Heart left ventricle (tissue), 16 donors: ENCODE data around the gene KCNC4. TPM values are rescaled to one million over a fixed set of nuclear protein-coding genes. Genes with fewer than 3 reads are reported as not detected.

Experiments
- ATAC-seq, 4 donors: fragments of 200-7000 bp; cut with Tn5 transposase; one replicate each; pipeline ENCODE4 v1.9.1; 2020 to 2022; ENCODE audit warnings: moderate library complexity in 4 of 4, mild to moderate bottlenecking in 3 of 4, moderate number of reproducible peaks in 1 of 4
- DNase-seq, 5 donors: peaks; one replicate each; pipeline ENCODE4 v3.0.0-alpha.2; 2020
- H3K27ac ChIP-seq, 12 donors: fragments of 200-600 bp; sonication (generic) in 4 of 12; one replicate each; pipeline versions ENCODE4 v1.5.0 to v1.8.0; 2016 to 2022; ENCODE audit warnings: mild to moderate bottlenecking in 2 of 12
- H3K27me3 ChIP-seq, 9 donors: fragments of 200-600 bp; sonication (generic) in 2 of 9; one replicate each; pipeline versions ENCODE4 v1.5.1 to v1.8.0; 2016 to 2022; ENCODE audit warnings: mild to moderate bottlenecking in 3 of 9
- H3K36me3 ChIP-seq, 9 donors: fragments of 200-600 bp; sonication (generic) in 2 of 9; one replicate each; pipeline versions ENCODE4 v1.5.0 to v1.8.0; 2018 to 2022; ENCODE audit warnings: mild to moderate bottlenecking in 2 of 9
- H3K4me1 ChIP-seq, 12 donors: fragments of 200-600 bp; sonication (generic) in 4 of 12; one replicate each; pipeline versions ENCODE4 v1.5.0 to v1.8.0; 2016 to 2022; ENCODE audit warnings: mild to moderate bottlenecking in 3 of 12
- H3K4me3 ChIP-seq, 12 donors: fragments of 200-600 bp; sonication (generic) in 4 of 12; one replicate each; pipeline versions ENCODE4 v1.5.0 to v1.8.0; 2017 to 2022; ENCODE audit warnings: mild to moderate bottlenecking in 9 of 12, moderate library complexity in 4 of 12
- H3K9me3 ChIP-seq, 12 donors: fragments of 200-600 bp; sonication (generic) in 4 of 12; one replicate each; pipeline versions ENCODE4 v1.5.0 to v1.8.0; 2016 to 2022; ENCODE audit warnings: mild to moderate bottlenecking in 1 of 12
- POLR2A ChIP-seq, 2 donors: fragments of 450-650 bp; IDR thresholded peaks; one replicate each; pipeline ENCODE4 v1.6.1; 2017; ENCODE audit warnings: antibody characterized with exemption in 2 of 2, mild to moderate bottlenecking in 2 of 2, moderate library complexity in 2 of 2
- WGBS, 4 donors: extraction: QIAGEN DNeasy Blood & Tissue Kit in 2 of 4; methylation state at CpG; one replicate each; pipeline versions ENCODE4 v1.1.5 to v1.1.7; 2013 to 2018; 5-methylcytosine and 5-hydroxymethylcytosine counted together
- intact Hi-C, 10 donors: fragments of 100-400 bp; cut with DNase I; formaldehyde crosslinking; loops; one replicate each; pipeline versions ENCODE4 v1.11.1 to v1.14.2; 2022
- polyA plus RNA-seq, 2 donors: library from polyadenylated mRNA; stranded (reverse); fragments of 200-250 nt; gene quantifications; one replicate each; pipeline ENCODE4 v1.2.3, GENCODE V29; 2013
- total RNA-seq, 9 donors: library from RNA; depleted of rRNA in 2 of 9; stranded (reverse); fragments of >200 nt in 2 of 9; fragmentation: NEBNext Ultra II Directional in 3 of 9; extraction: Animal tissue kit (Norgen Biotek cat#: 25700) in 3 of 9; gene quantifications; one replicate each; pipeline versions ENCODE4 v1.1.0 to v1.2.4, GENCODE V29; 2016 to 2023
- TF ChIP-seq, protein P1 (sequence below), 12 donors: fragments of 200-600 bp; sonication (generic) in 4 of 12; IDR thresholded peaks; one replicate each; pipeline versions ENCODE4 v1.5.0 to v1.8.0; 2018 to 2022; ENCODE audit warnings: antibody characterized with exemption in 12 of 12, mild to moderate bottlenecking in 5 of 12
- donor health status: ischemic (EF 13 %, LVEDD 7.1; RV severe dilation, severe dysfunction).
- donor health status: healthy with polysubstance abuse.
- donor health status: DM: no; HTN: yes; CAD: no.
- donor health status: DM: no; HTN: no; CAD: no.
- donor health status: ischemic (EF 25% LVEDD 6.9; RV normal size, moderate dysfunction).
- donor health status: ischemic (EF 25% LVEDD 5.7; RV mildly dilated, moderate dysfunction).
- donor health status: healthy.
- donor health status: DM: yes; HTN: yes; CAD: no.
- donor health status: ischemic (EF 35%, LVEDD 5.7; RV mildly dilated, moderate dysfunction).
- donor health status: nonischemic (EF 11% LVEDD 7.7; RV severe dilation, severe dysfunction).
- donor health status: DM: yes; HTN: yes; CAD: no.
- donor health status: PGD.
- donor health status: ischemic (EF 29% LVEDD 5.4; RV normal size, mild dysfunction).
- donor health status: nonischemic (EF 23%, LVEDD 6.1; RV moderate dilation, normal function).

KCNC4 gene
- total and polyA plus RNA-seq, 11 donors: 2.4 to 15.2 (median 6.1) TPM

DNA sequence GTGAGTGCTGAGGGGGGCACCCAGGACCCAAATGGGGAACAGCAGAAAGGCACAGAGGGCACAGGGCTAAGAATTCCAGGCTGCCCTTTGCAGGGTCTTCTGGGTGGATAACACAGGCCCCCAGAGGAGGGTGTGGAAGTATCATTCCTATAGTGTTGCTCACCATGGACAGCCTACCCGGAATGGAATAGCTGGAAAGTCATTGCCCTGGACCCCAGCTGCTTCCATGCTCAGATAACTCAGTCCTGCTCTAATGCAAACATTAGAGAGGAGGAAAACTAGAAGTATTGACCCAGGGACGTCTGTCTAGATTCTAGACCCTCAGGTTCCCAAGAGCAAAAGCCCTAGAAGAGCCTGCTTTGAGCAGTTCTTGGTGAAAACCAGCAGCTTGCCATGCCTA, 35.2 kb upstream of the KCNC4 start:
- Histone ChIP-seq H3K27ac (no peak overlapping the region), H3K27me3 (no peaks in the 10 kb centered on the region), H3K4me3 (no peak overlapping the region), H3K36me3 (no peaks in the 10 kb centered on the region), H3K4me1 (peaks cover 0 to 7% (median 0%) of the 10 kb centered on the region in 12 donors), H3K9me3 (peaks cover 0 to 8% (median 0%) of the 10 kb centered on the region in 12 donors)
- no peak for TF ChIP-seq POLR2A (IDR thresholded peaks at IDR 0.05)
- TF ChIP-seq, protein P1, sequence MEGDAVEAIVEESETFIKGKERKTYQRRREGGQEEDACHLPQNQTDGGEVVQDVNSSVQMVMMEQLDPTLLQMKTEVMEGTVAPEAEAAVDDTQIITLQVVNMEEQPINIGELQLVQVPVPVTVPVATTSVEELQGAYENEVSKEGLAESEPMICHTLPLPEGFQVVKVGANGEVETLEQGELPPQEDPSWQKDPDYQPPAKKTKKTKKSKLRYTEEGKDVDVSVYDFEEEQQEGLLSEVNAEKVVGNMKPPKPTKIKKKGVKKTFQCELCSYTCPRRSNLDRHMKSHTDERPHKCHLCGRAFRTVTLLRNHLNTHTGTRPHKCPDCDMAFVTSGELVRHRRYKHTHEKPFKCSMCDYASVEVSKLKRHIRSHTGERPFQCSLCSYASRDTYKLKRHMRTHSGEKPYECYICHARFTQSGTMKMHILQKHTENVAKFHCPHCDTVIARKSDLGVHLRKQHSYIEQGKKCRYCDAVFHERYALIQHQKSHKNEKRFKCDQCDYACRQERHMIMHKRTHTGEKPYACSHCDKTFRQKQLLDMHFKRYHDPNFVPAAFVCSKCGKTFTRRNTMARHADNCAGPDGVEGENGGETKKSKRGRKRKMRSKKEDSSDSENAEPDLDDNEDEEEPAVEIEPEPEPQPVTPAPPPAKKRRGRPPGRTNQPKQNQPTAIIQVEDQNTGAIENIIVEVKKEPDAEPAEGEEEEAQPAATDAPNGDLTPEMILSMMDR (IDR thresholded peaks at IDR 0.05): no peak
- WGBS, 4 donors: 52 to 81% (median 68%) methylated on average over 2 of the region's 2 CpGs
- DNase-seq: no peak
- ATAC-seq: no peak
- intact Hi-C loops: no loop called here

- TF ChIP-seq, protein P1 (IDR thresholded peaks at IDR 0.05): no peak
- TF ChIP-seq POLR2A (IDR thresholded peaks at IDR 0.05): no peak
- WGBS, 4 donors: 49 to 55% (median 52%) methylated on average over 5 to 9 of the region's 9 CpGs
- no peak overlapping the region for H3K4me3 ChIP-seq
- peaks cover 0 to 8% (median 0%) of the 10 kb centered on the region in 12 donors for H3K9me3 ChIP-seq
- no peaks in the 10 kb centered on the region for H3K36me3 ChIP-seq
- peak; percentile 50 to 77 (median 60) for ATAC-seq
- no peak overlapping the region for H3K27ac ChIP-seq
- peaks cover 0 to 7% (median 0%) of the 10 kb centered on the region in 12 donors for H3K4me1 ChIP-seq
- H3K27me3 ChIP-seq: no peaks in the 10 kb centered on the region
- intact Hi-C loops: no loop called here
- peak in 4 of 5 donors; percentile 54 to 67 (median 59) for DNase-seq
Observed at GRCh38 chr1:110176299-110176956, 33.7 kb upstream of the KCNC4 start.

DNA sequence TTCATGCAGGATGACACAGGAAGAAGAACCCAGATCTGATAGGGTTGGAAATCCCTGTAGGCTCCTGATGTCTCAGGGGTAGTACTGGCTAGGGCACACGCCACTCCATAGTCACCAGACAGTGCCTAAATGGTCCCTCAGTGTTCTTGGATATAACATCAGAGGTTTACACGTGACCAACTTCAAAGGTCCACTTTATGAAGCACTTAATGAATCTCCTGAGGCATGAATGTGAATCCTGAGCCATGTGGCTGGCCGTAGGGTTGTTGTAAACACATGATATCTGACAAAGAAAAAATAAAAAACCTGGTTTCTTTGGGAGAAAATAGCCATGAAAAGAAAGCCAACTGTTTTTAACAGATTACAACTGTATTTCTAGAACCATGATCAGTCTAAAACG, 32.3 kb upstream of the KCNC4 start:
- Histone ChIP-seq H3K27me3 (no peaks in the 10 kb centered on the region), H3K36me3 (no peaks in the 10 kb centered on the region), H3K4me3 (no peak overlapping the region), H3K9me3 (peaks cover 0 to 8% (median 0%) of the 10 kb centered on the region in 12 donors), H3K27ac (no peak overlapping the region), H3K4me1 (peaks cover 0 to 7% (median 0%) of the 10 kb centered on the region in 12 donors)
- DNase-seq: no peak
- intact Hi-C loops: no loop called here
- TF ChIP-seq POLR2A (IDR thresholded peaks at IDR 0.05): no peak
- TF ChIP-seq, protein P1 (IDR thresholded peaks at IDR 0.05): no peak
- WGBS, 4 donors: 57 to 66% (median 57%) methylated on average over 4 of the region's 4 CpGs
- peak in 1 of 4 donors; percentile 7 for ATAC-seq

DNA sequence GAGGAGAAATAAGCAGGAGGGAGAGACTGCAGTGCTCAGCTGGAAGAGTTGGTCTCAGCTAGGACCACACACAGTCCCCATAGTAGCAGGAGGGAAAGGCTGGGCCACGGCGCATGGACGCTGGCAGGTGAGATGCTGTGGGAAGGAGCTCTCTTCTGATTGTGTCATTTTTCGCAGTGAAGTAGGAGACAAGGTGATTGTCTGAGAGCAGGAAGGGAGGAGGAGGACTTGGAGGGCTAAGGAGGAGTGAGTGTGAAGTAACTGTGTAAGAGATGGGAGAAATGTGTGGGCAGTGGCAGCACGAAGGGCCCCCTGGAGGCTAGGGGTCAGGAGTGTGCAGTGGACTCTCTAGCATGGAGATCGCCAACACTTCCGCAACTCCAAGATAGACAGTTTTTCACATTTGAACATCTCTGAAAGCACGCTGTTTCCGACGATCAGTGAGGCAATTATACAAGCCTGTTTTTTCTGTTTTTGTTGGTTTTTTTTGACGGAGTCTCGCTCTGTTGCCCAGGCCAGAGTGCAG, 26.4 kb upstream of the KCNC4 start:
- peaks cover 7 to 42% (median 22%) of the 10 kb centered on the region in 12 donors for H3K4me1 ChIP-seq
- H3K27me3 ChIP-seq: no peaks in the 10 kb centered on the region
- TF ChIP-seq, protein P1 (IDR thresholded peaks at IDR 0.05): no peak
- TF ChIP-seq POLR2A (IDR thresholded peaks at IDR 0.05): no peak
- ATAC-seq (no peak), DNase-seq (peak in 1 of 5 donors; percentile 13)
- intact Hi-C loops: loop anchor here in 1 of 10 donors (10.0 kb wide), 1 partner anchor 129 kb away; no protein-coding TSS in a partner anchor
- H3K36me3 ChIP-seq: no peaks in the 10 kb centered on the region
- no peak overlapping the region for H3K4me3 ChIP-seq
- peaks cover 0 to 3% (median 0%) of the 10 kb centered on the region in 12 donors for H3K9me3 ChIP-seq
- no peak overlapping the region for H3K27ac ChIP-seq
- WGBS, 4 donors: 78 to 87% (median 81%) methylated on average over 12 of the region's 12 CpGs
